Activated CD8-positive, alpha-beta T cell treated with anti-CD3 and anti-CD28 coated beads for 36 hours (primary cell): ENCODE data around the gene LRTM2. TPM values are rescaled to one million over a fixed set of nuclear protein-coding genes. Genes with fewer than 3 reads are reported as not detected.
"Not testable (repeated sequence)": the region's sequence is repeated elsewhere in the genome, so short reads cannot be mapped to it uniquely, and the experiment has no call there.

ENCODE experiments used
- ATAC-seq: fragments of 200-7000 bp; cut with Tn5 transposase; one replicate; pipeline ENCODE4 v1.10.0; 2021; ENCODE audit warnings: mild to moderate bottlenecking, moderate library complexity
- CTCF ChIA-PET: fragments of 350-600 bp; sonication (Branson Sonifier 250); formaldehyde crosslinking; loops from one replicate; lab custom pipeline; 2021; ENCODE audit warnings: antibody characterized with exemption; lab: Charles Lee
- POLR2A ChIA-PET: fragments of 350-600 bp; sonication (Branson Sonifier 250); formaldehyde crosslinking; loops from one replicate; lab custom pipeline; 2021; ENCODE audit warnings: antibody characterized with exemption; lab: Charles Lee
- DNase-seq: peaks from one replicate; pipeline ENCODE4 v3.0.0-alpha.2; 2020
- H3K27ac Mint-ChIP-seq: one replicate; pipeline ENCODE4 v1.8.0; 2021; ENCODE audit warnings: mild to moderate bottlenecking, mixed read lengths
- H3K27me3 Mint-ChIP-seq: one replicate; pipeline ENCODE4 v1.8.0; 2021; ENCODE audit warnings: mixed read lengths
- H3K36me3 Mint-ChIP-seq: one replicate; pipeline ENCODE4 v1.8.0; 2021; ENCODE audit warnings: low read depth, mixed read lengths
- H3K4me1 Mint-ChIP-seq: one replicate; pipeline ENCODE4 v1.8.0; 2021; ENCODE audit warnings: low read depth, mixed read lengths
- H3K4me3 Mint-ChIP-seq: one replicate; pipeline ENCODE4 v1.8.0; 2021; ENCODE audit warnings: mild to moderate bottlenecking, moderate library complexity, mixed read lengths
- H3K9me3 Mint-ChIP-seq: one replicate; pipeline ENCODE4 v1.8.0; 2021; ENCODE audit warnings: mixed read lengths
- intact Hi-C: fragments of 100-400 bp; cut with micrococcal nuclease; formaldehyde crosslinking; loops from one replicate; pipeline ENCODE4 v1.10.0; 2022
- total RNA-seq, 2 experiments: library from RNA; stranded (reverse); gene quantifications; one replicate each; pipeline ENCODE4 v1.2.3, GENCODE V29; 2021
- TF ChIP-seq, protein P1 (sequence below): fragments of 200-600 bp; IDR thresholded peaks from one replicate; pipeline ENCODE4 v1.8.0; 2022; ENCODE audit warnings: antibody characterized with exemption, mild to moderate bottlenecking

The LRTM2 gene
- total RNA-seq, 2 experiments from 2014 or later, result not detected

DNA sequence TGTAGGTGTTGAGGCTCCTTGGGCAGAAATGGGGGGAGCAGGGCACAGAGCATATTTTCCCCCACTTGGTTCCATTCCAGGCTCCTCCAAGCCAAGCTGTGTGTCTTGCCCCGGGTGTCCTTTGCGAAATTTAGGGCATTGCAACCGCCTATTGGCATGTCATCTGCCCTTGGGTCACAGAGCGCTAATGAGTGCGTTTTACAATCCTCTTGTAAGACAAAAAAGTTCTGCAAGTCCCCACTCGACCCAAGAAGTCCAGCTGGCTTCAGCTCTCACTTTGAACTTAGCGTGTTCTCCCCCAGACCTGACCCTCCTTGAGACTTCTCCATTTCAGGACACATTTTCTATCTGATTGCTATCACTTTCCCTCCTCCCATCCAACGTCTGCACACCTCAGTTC is 6.1 kb upstream of the LRTM2 start:
- no peaks in the 10 kb centered on the region for H3K36me3 Mint-ChIP-seq
- TF ChIP-seq, protein P1, sequence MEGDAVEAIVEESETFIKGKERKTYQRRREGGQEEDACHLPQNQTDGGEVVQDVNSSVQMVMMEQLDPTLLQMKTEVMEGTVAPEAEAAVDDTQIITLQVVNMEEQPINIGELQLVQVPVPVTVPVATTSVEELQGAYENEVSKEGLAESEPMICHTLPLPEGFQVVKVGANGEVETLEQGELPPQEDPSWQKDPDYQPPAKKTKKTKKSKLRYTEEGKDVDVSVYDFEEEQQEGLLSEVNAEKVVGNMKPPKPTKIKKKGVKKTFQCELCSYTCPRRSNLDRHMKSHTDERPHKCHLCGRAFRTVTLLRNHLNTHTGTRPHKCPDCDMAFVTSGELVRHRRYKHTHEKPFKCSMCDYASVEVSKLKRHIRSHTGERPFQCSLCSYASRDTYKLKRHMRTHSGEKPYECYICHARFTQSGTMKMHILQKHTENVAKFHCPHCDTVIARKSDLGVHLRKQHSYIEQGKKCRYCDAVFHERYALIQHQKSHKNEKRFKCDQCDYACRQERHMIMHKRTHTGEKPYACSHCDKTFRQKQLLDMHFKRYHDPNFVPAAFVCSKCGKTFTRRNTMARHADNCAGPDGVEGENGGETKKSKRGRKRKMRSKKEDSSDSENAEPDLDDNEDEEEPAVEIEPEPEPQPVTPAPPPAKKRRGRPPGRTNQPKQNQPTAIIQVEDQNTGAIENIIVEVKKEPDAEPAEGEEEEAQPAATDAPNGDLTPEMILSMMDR, result no peak
- H3K27ac Mint-ChIP-seq, result no peak overlapping the region
- ChIA-PET CTCF (interaction anchor here (1.6 kb wide), 1 partner anchor 126 kb away, joined by 7 read pairs; no protein-coding TSS in a partner anchor), POLR2A (no interaction called here)
- no peaks in the 10 kb centered on the region for H3K9me3 Mint-ChIP-seq
- intact Hi-C loops, result no loop called here
- ATAC-seq (no peak), DNase-seq (no peak)
- peaks cover 2% of the 10 kb centered on the region for H3K4me1 Mint-ChIP-seq
- H3K4me3 Mint-ChIP-seq, result no peak overlapping the region
- H3K27me3 Mint-ChIP-seq, result peaks cover 1% of the 10 kb centered on the region

DNA sequence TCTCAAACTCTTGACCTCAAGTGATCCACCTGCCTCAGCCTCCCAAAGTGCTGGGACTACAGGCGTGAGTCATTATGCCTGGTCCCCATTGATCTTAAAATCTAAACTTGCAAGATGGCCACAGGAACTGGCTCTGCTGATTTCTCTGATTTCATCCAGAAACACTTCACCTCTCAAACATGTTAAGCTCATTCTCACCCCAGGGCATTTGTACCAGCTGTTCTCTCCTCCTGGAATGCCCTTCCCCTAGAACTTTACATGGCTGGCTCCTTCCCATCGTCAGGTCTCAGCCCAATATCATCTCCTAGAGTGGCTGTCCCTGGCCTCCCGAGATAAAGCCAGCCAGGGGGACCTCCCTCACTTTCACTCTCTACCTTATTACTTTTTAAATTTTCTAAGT is 5.3 kb upstream of the LRTM2 start:
- CTCF ChIA-PET, result interaction anchor here (1.6 kb wide), 1 partner anchor 125 kb away, joined by 7 read pairs; no protein-coding TSS in a partner anchor
- no peaks in the 10 kb centered on the region for H3K9me3 Mint-ChIP-seq
- peaks cover 3% of the 10 kb centered on the region for H3K27me3 Mint-ChIP-seq
- H3K36me3 Mint-ChIP-seq, result no peaks in the 10 kb centered on the region
- TF ChIP-seq, protein P1, result no peak
- intact Hi-C loops, result no loop called here
- H3K27ac Mint-ChIP-seq, result no peak overlapping the region
- ATAC-seq (no peak), DNase-seq (no peak)
- H3K4me1 Mint-ChIP-seq, result peaks cover under 1% of the 10 kb centered on the region
- POLR2A ChIA-PET, result no interaction called here
- no peak overlapping the region for H3K4me3 Mint-ChIP-seq

- intact Hi-C loops, result no loop called here
- POLR2A ChIA-PET, result no interaction called here
- DNase-seq (no peak), ATAC-seq (no peak)
- Mint-ChIP-seq H3K4me3 (no peak overlapping the region), H3K9me3 (no peaks in the 10 kb centered on the region), H3K4me1 (no peaks in the 10 kb centered on the region), H3K27ac (no peak overlapping the region), H3K36me3 (no peaks in the 10 kb centered on the region), H3K27me3 (peaks cover 12% of the 10 kb centered on the region)
- TF ChIP-seq, protein P1, result no peak
- CTCF ChIA-PET, result interaction anchor here (1.0 kb wide), 1 partner anchor 124 kb away, joined by 3 read pairs; no protein-coding TSS in a partner anchor
These were observed 4.3 kb upstream of the LRTM2 start for GRCh38 chr12:1815814-1816729.

DNA sequence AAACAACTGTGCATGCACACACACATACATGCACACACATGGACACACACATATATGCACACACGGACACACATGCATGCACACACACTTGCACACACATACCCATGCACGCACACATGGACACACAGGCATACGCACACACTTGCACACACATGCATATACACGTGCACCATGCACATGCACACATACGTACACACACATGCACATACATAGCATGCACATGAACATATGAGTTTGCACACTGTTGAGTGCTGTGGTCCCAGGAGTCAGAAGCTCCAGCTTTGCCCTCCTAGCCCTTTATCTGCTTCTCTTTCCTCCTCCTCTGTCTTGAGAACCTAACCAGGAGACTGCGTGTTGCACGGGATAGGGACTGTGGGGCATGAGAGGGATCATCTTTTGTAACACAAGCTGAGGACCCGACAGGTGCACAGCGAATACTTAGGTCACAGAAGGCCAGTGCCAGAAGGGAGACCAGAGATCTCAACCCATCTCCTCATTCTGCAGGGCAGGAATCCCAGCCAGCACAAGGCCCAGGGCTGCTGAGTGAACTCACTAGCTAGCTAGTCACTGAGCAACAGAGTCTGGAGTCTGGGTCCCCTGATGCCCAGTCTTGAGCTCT is 3.5 kb upstream of the LRTM2 start:
- peaks cover 12% of the 10 kb centered on the region for H3K27me3 Mint-ChIP-seq
- no peak overlapping the region for H3K27ac Mint-ChIP-seq
- POLR2A ChIA-PET, result no interaction called here
- DNase-seq (no peak), ATAC-seq (no peak)
- CTCF ChIA-PET, result interaction anchor here (1.0 kb wide), 1 partner anchor 123 kb away, joined by 3 read pairs; no protein-coding TSS in a partner anchor
- intact Hi-C loops, result no loop called here
- no peaks in the 10 kb centered on the region for H3K9me3 Mint-ChIP-seq
- no peak overlapping the region for H3K4me3 Mint-ChIP-seq
- H3K4me1 Mint-ChIP-seq, result no peaks in the 10 kb centered on the region
- no peaks in the 10 kb centered on the region for H3K36me3 Mint-ChIP-seq
- TF ChIP-seq, protein P1, result no peak

- POLR2A ChIA-PET, H3K4me1 Mint-ChIP-seq, H3K36me3 Mint-ChIP-seq, CTCF ChIA-PET, DNase-seq, intact Hi-C loops, H3K4me3 Mint-ChIP-seq, H3K9me3 Mint-ChIP-seq, H3K27ac Mint-ChIP-seq, ATAC-seq: not testable (repeated sequence)
- H3K27me3 Mint-ChIP-seq, result peaks cover 14% of the 10 kb centered on the region
These were observed 2.4 kb upstream of the LRTM2 start for GRCh38 chr12:1817928-1818327.
